Osteoblast (primary cell): ENCODE data around the gene LRP1B. TPM values are rescaled to one million over a fixed set of nuclear protein-coding genes. Genes with fewer than 3 reads are reported as not detected.

Source experiments
- DNase-seq: peaks from one replicate; pipeline ENCODE4 v3.0.0; 2011; ENCODE audit warnings: low spot score, mixed read lengths; ENCODE audit not compliant: insufficient read length; ENCODE audit errors: missing footprints
- H2AFZ ChIP-seq: 2 replicates; pipeline ENCODE4 v1.6.0; 2011; ENCODE audit warnings: mild to moderate bottlenecking, low read length
- H3K27ac ChIP-seq: 2 replicates; pipeline ENCODE4 v1.5.1; 2011; ENCODE audit warnings: mild to moderate bottlenecking, low read depth, low read length, moderate library complexity
- H3K27me3 ChIP-seq: 2 replicates; pipeline ENCODE4 v1.6.0; 2012; ENCODE audit warnings: mild to moderate bottlenecking, control low read depth, inconsistent platforms, low read length, moderate library complexity; ENCODE audit not compliant: insufficient read depth
- H3K36me3 ChIP-seq: 2 replicates; pipeline ENCODE4 v1.5.1; 2011; ENCODE audit warnings: mild to moderate bottlenecking, low read length, control low read depth, moderate library complexity; ENCODE audit not compliant: insufficient read depth
- H3K4me1 ChIP-seq: 2 replicates; pipeline ENCODE4 v1.5.1; 2011; ENCODE audit warnings: mild to moderate bottlenecking, low read length, control low read depth, moderate library complexity; ENCODE audit not compliant: insufficient read depth
- H3K4me2 ChIP-seq: 2 replicates; pipeline ENCODE4 v1.6.0; 2011; ENCODE audit warnings: mild to moderate bottlenecking, low read length; ENCODE audit not compliant: insufficient read depth
- H3K4me3 ChIP-seq: fragments of 200-600 bp; sonication (generic); 3 replicates; pipeline ENCODE4 v1.5.1; 2012; ENCODE audit warnings: mild to moderate bottlenecking, low read length, inconsistent platforms; ENCODE audit not compliant: insufficient read depth
- H3K79me2 ChIP-seq: 2 replicates; pipeline ENCODE4 v1.6.0; 2012; ENCODE audit warnings: mild to moderate bottlenecking, low read length, control low read depth, inconsistent platforms; ENCODE audit not compliant: insufficient read depth
- H3K9me3 ChIP-seq: 2 replicates; pipeline ENCODE4 v1.5.1; 2011; ENCODE audit warnings: low read depth, low read length, control low read depth
- H4K20me1 ChIP-seq: 2 replicates; pipeline ENCODE4 v1.6.0; 2012; ENCODE audit warnings: mild to moderate bottlenecking, low read length, control low read depth; ENCODE audit not compliant: insufficient read depth
- CTCF ChIP-seq: IDR thresholded peaks from 2 replicates; pipeline ENCODE4 v1.5.1; 2011; ENCODE audit warnings: mild to moderate bottlenecking, low read depth, low read length, moderate library complexity; ENCODE audit errors: extremely low read depth
- total RNA-seq: library from RNA; depleted of rRNA; stranded (reverse); fragments of >200 nt; gene quantifications from 2 replicates; pipeline ENCODE4 v1.2.3, GENCODE V29; 2012

The LRP1B gene
- total RNA-seq, 1 donor, result not detected

- H3K27ac ChIP-seq, result no peak overlapping the region
- H3K4me1 ChIP-seq, result no peaks in the 10 kb centered on the region
- no peaks in the 10 kb centered on the region for H3K36me3 ChIP-seq
- H3K9me3 ChIP-seq, result no peaks in the 10 kb centered on the region
- TF ChIP-seq CTCF, result no peak
- H3K79me2 ChIP-seq, result no peaks in the 10 kb centered on the region
- no peak overlapping the region for H3K4me3 ChIP-seq
- no peak for DNase-seq
- H4K20me1 ChIP-seq, result no peaks in the 10 kb centered on the region
- no peak overlapping the region for H3K4me2 ChIP-seq
- H2AFZ ChIP-seq, result no peak overlapping the region
- H3K27me3 ChIP-seq, result no peaks in the 10 kb centered on the region
These were observed 1621.1 kb downstream of the LRP1B start for GRCh38 chr2:140509765-140510164.

- no peak for TF ChIP-seq CTCF
- no peak overlapping the region for H3K4me3 ChIP-seq
- H2AFZ ChIP-seq, result no peak overlapping the region
- no peaks in the 10 kb centered on the region for H3K27me3 ChIP-seq
- no peaks in the 10 kb centered on the region for H3K79me2 ChIP-seq
- H3K4me1 ChIP-seq, result no peaks in the 10 kb centered on the region
- H3K27ac ChIP-seq, result no peak overlapping the region
- peak; percentile 36 for DNase-seq
- no peak overlapping the region for H3K4me2 ChIP-seq
- no peaks in the 10 kb centered on the region for H3K36me3 ChIP-seq
- H3K9me3 ChIP-seq, result no peaks in the 10 kb centered on the region
- H4K20me1 ChIP-seq, result no peaks in the 10 kb centered on the region
These were observed 1622.1 kb downstream of the LRP1B start for GRCh38 chr2:140508756-140509155.

- H3K4me3 ChIP-seq, result no peak overlapping the region
- H3K4me2 ChIP-seq, result no peak overlapping the region
- no peaks in the 10 kb centered on the region for H4K20me1 ChIP-seq
- no peaks in the 10 kb centered on the region for H3K9me3 ChIP-seq
- H3K36me3 ChIP-seq, result no peaks in the 10 kb centered on the region
- peak; percentile 67 for DNase-seq
- no peaks in the 10 kb centered on the region for H3K27me3 ChIP-seq
- TF ChIP-seq CTCF, result no peak
- H2AFZ ChIP-seq, result no peak overlapping the region
- peaks cover 5% of the 10 kb centered on the region for H3K4me1 ChIP-seq
- H3K27ac ChIP-seq, result no peak overlapping the region
- no peaks in the 10 kb centered on the region for H3K79me2 ChIP-seq
These were observed 1624.2 kb downstream of the LRP1B start for GRCh38 chr2:140506606-140507005.

GRCh38 chr2:140504601-140505000 lies 1626.2 kb downstream of the LRP1B start:
- TF ChIP-seq CTCF, result no peak
- H4K20me1 ChIP-seq, result no peaks in the 10 kb centered on the region
- no peak overlapping the region for H3K4me2 ChIP-seq

More at GRCh38 chr2:140504601-140505000, 1626.2 kb downstream of the LRP1B start:
- peaks cover 5% of the 10 kb centered on the region for H3K4me1 ChIP-seq
- H3K4me3 ChIP-seq, result no peak overlapping the region
- no peak for DNase-seq
- H3K36me3 ChIP-seq, result no peaks in the 10 kb centered on the region
- H3K27me3 ChIP-seq, result no peaks in the 10 kb centered on the region
- no peaks in the 10 kb centered on the region for H3K9me3 ChIP-seq
- no peaks in the 10 kb centered on the region for H3K79me2 ChIP-seq
- no peak overlapping the region for H2AFZ ChIP-seq
- no peak overlapping the region for H3K27ac ChIP-seq
